OCI-LY7 (cell line): ENCODE measurements around the gene IFRD2.

Experiments used
- CTCF ChIP-seq: fragments of 200-600 bp; sonication (generic); conservative IDR thresholded peaks from 2 replicates; pipeline ENCODE4 v1.5.1; 2014; ENCODE audit warnings: mild to moderate bottlenecking, antibody characterized with exemption, low read length, moderate library complexity, mixed read lengths
- EZH2phosphoT487 ChIP-seq: fragments of 200-600 bp; sonication (generic); IDR thresholded peaks from 2 replicates; pipeline ENCODE4 v1.6.1; 2018; ENCODE audit warnings: low read depth, borderline replicate concordance, mild to moderate bottlenecking, mixed run types, antibody characterized with exemption, low read length, moderate library complexity, mixed read lengths

- TF ChIP-seq CTCF = no peak
- TF ChIP-seq EZH2phosphoT487 = no peak
These were observed 34.9 kb upstream of the IFRD2 start for GRCh38 chr3:50327129-50327528.
